COLO668 (cell line): ENCODE measurements around the gene NDOR1.
A peak's percentile ranks its signal among the peaks of the same experiment; 100 is the strongest.

Source experiments
- DNase-seq: peaks from one replicate; lab custom pipeline; 2025; ENCODE audit not compliant: unreplicated experiment; lab: John Stamatoyannopoulos, UW

The NDOR1 gene

DNA sequence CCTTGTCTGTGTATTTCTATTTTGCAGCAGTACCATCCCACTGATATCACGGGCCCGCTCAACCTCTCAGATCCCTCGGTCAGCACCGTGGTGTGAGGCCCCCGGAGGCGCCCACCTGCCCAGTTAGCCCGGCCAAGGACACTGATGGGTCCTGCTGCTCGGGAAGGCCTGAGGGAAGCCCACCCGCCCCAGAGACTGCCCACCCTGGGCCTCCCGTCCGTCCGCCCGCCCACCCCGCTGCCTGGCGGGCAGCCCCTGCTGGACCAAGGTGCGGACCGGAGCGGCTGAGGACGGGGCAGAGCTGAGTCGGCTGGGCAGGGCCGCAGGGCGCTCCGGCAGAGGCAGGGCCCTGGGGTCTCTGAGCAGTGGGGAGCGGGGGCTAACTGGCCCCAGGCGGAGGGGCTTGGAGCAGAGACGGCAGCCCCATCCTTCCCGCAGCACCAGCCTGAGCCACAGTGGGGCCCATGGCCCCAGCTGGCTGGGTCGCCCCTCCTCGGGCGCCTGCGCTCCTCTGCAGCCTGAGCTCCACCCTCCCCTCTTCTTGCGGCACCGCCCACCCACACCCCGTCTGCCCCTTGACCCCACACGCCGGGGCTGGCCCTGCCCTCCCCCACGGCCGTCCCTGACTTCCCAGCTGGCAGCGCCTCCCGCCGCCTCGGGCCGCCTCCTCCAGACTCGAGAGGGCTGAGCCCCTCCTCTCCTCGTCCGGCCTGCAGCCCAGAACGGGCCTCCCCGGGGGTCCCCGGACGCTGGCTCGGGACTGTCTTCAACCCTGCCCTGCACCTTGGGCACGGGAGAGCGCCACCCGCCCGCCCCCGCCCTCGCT, 37.5 kb upstream of the NDOR1 start:
- DNase-seq = peak; percentile 60

DNA sequence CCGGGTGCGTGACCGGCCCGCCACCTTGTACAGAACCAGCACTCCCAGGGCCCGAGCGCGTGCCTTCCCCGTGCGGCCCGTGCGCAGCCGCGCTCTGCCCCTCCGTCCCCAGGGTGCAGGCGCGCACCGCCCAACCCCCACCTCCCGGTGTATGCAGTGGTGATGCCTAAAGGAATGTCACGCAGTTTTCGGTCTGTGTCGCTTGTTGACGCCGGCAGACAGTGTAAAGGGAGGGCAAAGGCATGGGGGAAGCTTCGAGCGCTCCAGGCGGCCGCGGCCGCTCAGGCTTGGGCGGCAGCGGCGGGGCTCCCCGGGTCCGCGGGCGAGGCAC, 37.0 kb upstream of the NDOR1 start:
- peak; percentile 60 for DNase-seq

- DNase-seq = peak; percentile 95
These were observed 36.3 kb upstream of the NDOR1 start for GRCh38 chr9:137168904-137169856.

DNA sequence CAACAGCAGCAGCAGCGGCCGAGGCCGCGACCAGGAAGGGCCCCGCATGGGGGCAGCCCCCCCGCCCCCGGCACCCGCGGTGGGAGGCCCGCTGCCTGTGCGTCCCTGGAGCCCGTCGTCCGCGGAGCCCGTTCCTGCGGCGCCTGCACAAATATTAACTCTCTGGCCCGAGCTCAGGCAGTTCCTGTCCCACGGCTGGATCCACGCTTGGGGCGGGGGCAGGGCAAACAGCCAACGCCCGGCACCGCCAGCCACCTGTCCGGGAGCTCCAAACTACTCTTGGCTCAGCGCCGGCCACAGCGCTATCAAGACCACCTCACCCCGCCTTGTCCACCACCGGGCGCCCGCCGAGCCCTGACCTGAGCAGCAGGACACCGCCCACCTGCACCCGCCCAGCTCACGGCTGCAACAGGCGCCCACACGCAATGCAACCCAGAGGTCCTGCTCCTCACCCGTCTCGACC, 35.6 kb upstream of the NDOR1 start, which contains the start of gene LRRC26:
Gene LRRC26, minus strand, starts transcription at position 156 of the 463 bp plus-strand sequence. Its CDS starts 108 bp downstream, at position 48.
- DNase-seq = no peak

DNA sequence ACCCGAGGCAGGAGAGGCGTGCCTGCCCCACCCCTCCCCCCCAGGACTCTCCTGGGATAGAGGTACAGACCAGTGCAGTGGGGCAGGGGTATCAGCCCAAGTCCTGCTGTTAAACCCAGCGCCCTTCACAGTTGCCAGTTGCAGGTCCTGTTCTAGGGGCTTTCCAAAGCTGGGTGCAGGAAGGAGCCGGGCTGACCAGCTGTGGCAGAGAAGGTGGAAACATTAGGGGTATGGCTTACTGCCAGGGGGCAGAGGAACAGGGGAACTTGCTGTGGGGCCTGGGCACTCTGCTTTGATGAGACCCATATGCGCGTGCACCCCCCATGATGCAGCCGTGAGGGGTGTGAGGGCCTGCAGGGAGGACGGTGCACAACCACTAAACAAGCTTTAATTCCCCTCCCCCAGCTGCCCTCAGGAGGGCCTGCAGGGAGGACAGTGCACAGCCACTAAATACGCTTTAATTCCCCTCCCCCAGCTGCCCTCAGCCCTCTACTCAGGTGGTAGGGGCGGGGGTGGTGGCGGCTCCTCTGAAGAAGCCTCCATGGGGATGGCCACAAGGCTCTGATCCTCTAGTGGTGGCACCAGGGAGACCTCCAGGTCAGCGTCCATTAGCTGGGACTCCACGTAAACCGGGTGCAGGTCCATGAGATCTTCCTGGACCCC, 34.9 kb upstream of the NDOR1 start:
- no peak for DNase-seq

DNA sequence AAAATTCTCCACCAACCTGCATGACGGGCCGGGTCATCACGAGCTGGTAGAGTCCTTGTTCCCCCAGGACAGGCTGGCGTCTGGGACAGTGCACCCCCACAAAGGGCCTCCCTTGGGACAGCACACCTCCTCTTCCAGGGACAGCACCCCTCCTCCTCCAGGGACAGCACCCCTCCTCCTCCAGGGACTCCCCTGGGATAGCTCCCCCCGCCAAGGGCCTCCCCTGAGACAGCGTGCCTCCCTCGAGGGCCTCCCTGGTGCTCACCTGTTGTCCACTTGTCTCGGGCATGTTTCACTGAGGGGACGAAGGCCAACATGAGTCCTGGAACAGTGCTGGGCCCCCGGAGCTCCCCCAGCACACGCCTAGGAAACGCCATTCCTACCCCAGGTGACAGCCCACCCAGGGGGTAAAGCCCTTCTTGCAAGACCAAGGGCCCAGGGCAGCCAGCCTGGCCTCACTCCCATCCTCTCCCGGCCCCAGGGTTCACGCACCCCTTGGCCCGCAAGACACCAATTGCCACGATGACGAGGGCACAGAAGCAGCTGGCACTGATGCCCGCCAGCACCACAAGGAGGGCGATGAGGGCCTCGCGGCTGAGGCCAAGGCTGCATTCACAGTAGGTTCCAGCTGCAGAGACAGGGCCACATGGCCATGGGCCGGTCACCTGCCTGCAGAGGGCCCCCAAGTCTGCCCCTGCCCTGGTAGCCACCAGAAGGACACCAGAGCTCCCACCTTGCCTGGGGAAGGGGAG, 34.2 kb upstream of the NDOR1 start:
- DNase-seq = no peak

DNA sequence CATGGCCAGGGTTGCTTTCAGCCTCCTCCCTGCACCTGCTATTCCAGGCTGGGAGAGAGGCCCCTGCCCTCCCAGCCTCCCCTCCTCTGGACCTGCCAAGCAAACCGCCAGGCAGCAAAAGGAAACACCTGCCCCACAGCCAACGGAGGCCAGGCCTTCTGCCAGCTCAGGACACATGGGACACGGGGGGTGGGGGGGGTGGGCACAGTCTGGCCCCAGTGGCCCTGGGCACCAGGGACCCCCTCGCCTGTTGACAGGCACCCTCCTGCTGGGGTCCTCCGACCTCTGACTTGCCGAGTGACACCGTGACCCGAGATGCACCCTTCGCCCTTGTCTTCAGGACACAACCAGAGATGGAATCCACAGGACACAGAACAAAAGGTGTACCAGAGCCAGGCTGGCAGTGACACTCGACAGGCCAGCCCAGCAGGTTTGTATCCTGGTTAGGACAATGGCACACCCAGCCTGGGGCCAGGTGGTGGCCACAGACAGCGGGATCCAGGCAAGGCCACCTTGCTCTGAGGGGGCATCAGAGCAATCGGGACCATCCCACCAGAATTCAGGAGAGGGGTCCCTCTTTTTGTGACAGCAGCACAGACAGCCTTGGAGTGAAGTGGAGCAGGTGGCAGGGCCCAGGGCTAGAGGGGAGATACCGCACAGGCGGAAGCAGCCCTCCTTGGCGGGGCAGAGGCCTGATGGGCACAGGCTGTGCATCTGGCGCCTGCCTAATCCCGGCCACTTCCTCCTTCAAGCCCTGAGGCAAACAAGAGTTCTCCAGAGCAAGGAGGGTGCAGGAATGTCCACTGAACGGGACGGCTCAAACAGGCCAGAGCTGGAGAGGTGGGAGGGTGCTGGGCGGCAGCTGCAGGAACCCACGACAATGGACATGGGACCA, 32.4 kb upstream of the NDOR1 start:
- DNase-seq = peak; percentile 73

- no peak for DNase-seq
These were observed 31.5 kb upstream of the NDOR1 start for GRCh38 chr9:137173796-137174664.

DNA sequence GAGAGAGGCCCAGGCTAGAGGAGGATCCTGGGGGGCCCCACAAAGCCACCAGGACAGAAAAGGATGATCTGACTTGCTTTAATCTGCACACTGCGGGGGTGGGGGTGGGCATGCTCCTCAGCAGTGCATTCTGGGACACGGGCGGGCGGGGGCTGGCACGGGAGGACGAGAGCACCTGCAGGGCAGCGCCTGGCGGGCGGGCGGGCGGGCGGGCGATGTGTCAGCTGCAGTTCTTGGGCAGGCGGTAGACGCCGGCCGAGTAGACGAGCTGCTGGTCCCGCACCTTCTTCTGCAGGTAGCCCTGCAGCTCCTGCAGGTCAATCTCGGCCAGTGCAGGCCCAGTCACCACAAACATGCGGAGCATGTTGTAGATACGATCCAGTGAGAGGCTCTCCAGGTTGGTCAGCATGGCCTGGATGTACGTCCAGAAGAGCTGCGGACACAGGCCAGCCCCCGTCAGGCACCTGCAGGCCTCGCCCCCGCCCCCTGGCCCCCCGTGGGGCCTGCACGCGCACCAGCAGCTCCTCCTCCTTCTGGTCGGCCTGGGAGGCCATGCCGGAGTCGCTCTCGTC, 30.7 kb upstream of the NDOR1 start:
- DNase-seq = no peak

DNA sequence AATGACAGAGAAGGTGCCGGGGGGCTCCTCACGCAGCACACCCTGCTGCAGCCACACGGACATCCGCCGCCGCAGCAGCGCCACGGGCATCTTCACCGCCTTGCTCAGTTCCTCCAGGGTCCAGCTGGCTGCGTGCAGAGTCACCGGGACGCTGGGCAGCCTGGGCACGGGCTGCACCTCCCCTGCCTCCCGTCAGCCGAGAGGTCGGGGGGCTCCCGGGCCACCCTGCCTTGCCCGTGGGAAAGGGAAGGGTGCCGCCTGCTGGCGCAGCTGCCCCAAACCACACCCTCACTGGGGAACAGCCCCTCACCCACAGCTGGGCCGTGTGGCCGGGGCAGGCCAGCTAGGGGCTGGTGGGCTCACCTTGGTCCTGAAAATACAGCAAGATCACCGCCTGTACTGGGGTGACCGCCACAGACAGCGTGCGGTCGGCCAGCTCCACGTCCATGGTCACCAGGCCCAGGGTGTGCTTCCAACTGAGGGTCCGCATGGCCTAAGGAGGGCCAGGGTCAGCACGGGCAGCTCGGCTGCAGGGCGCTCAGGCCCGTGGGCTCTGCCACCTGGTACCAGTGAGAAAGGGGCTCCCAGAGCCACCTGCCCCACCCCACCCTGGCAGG, 30.0 kb upstream of the NDOR1 start:
- no peak for DNase-seq

- peak; percentile 52 for DNase-seq
These were observed 29.0 kb upstream of the NDOR1 start for GRCh38 chr9:137176302-137177182.

DNA sequence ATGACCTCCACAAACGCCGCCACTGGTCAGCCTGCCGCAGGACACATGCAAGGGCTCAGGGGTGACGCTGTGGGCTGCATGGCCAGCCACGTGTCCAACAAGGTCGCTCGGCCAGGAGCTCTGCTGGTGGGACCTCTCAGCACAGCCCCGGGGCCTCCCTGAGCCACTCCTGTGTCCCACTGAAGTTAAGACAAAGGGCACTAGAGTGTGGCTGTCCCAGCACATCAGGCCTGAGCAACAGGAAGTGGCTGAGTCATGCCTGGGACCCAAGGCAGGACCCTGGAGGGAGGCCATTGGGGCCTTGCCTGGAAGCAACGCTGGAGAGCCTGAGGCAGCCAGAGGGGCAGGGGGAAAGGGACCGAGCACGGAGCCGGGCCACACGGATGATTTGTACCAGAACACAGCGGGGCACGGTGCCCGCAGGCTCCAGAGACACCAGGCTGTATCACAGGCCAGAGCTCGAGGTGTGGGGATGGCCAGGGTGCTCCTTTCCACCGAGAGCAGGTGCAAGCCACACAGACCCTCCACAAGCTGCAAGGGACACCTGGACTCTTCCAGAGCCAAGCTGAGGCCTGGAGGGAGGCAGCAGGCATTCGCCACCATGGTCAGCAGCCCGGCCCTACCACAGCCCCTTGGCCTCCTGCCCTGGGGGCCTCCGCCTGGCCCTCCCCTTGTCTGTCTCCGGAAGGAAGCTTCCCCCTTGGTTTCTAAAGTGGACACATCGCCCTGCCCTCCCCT, 27.1 kb upstream of the NDOR1 start:
- DNase-seq = no peak

DNA sequence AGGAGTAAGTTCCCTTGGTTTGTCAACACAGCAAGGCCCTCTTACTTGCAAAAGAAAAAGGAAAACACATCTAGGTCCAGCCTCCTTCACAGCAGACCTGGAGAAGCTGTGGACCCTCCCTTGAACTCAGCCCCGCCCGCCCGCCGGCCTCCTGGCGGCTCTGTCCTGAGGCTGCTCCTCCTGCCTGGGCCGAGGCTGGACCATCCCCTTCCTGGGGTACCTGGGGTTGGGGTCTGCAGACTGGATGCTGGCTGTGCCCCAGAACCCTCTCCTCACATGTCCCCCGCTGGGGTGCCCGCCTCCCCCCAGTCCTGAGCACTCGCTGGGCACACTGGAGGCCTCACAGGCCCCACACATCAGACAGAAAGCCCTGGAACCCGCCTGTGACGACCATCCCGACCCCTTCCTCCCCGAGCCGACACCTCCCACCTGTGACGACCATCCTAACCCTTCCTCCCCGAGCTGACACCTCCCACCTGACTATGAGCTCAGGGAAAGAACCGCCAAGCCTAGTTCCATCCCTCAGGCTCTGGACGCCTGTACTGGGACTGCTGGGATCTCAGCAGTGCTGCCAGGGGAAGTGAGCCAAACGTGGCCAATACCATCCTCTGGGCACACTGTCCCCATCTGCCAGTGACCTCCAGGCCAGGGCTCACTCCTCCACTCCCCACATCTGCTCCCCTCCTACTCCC, 26.4 kb upstream of the NDOR1 start:
- DNase-seq = no peak

DNA sequence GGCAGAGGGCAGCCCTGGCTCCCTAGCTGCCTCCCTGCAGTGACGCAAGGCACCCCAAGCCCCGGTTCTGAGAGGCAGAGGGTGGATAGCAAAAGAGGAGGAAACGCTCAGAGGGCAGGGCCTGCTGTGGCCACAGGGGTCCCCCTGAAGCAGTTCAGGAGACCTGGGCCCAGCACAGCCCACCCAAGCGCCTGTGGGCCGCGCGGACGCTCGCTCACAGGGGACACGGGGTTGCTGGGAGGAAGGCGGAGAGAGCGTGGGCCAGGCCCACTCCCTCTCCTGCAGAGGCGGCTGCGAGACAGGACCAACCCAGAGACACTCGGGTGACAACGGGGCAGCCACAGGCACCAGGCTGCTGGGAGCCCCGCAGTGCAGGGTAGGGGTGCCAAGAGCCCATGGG, 25.7 kb upstream of the NDOR1 start:
- DNase-seq = no peak

- no peak for DNase-seq
These were observed 25.0 kb upstream of the NDOR1 start for GRCh38 chr9:137180491-137180890.

GRCh38 chr9:137181680-137182079, 23.8 kb upstream of the NDOR1 start:
- no peak for DNase-seq
